HepG2 (cell line): ENCODE data around the gene TMEM50B. TPM values are rescaled to one million over a fixed set of nuclear protein-coding genes. Genes with fewer than 3 reads are reported as not detected.

ENCODE experiments used
- ESRRA ChIP-seq: sonication (generic); formaldehyde crosslinking; IDR thresholded peaks from 2 replicates; pipeline ENCODE4 v1.5.1; 2020; ENCODE audit warnings: mild to moderate bottlenecking, low read depth, missing genetic modification reagents
- MNT ChIP-seq: fragments of 450-650 bp; IDR thresholded peaks from 2 replicates; pipeline ENCODE4 v1.6.1; 2016
- STAT5B ChIP-seq: sonication (generic); formaldehyde crosslinking; IDR thresholded peaks from 2 replicates; pipeline ENCODE4 v1.4.0; 2020; ENCODE audit warnings: missing genetic modification reagents
- TAF1 ChIP-seq: sonication (generic); formaldehyde crosslinking; IDR thresholded peaks from 2 replicates; pipeline ENCODE4 v1.4.0; 2020; ENCODE audit warnings: missing genetic modification reagents
- ZBTB20 ChIP-seq: sonication (generic); formaldehyde crosslinking; IDR thresholded peaks from 2 replicates; pipeline ENCODE4 v1.8.1; 2023; ENCODE audit warnings: missing genetic modification reagents, low read depth, mild to moderate bottlenecking, borderline replicate concordance
- ZFP36L2 ChIP-seq: sonication (generic); formaldehyde crosslinking; IDR thresholded peaks from 2 replicates; pipeline ENCODE4 v1.4.0; 2020; ENCODE audit warnings: missing genetic modification reagents
- ZNF101 ChIP-seq: sonication (generic); formaldehyde crosslinking; IDR thresholded peaks from 2 replicates; pipeline ENCODE4 v1.4.0; 2020; ENCODE audit warnings: mild to moderate bottlenecking, low read depth, missing genetic modification reagents, borderline replicate concordance
- ZNF318 ChIP-seq: sonication (generic); formaldehyde crosslinking; IDR thresholded peaks from 2 replicates; pipeline ENCODE4 v1.4.0; 2020; ENCODE audit warnings: mild to moderate bottlenecking, missing genetic modification reagents
- ZNF597 ChIP-seq: sonication (generic); formaldehyde crosslinking; IDR thresholded peaks from 2 replicates; pipeline ENCODE4 v1.5.0; 2020; ENCODE audit warnings: missing genetic modification reagents
- ZNF609 ChIP-seq: sonication (generic); formaldehyde crosslinking; IDR thresholded peaks from 2 replicates; pipeline ENCODE4 v1.4.0; 2020; ENCODE audit warnings: mild to moderate bottlenecking, missing genetic modification reagents, borderline replicate concordance
- ZNF704 ChIP-seq: sonication (generic); formaldehyde crosslinking; IDR thresholded peaks from 2 replicates; pipeline ENCODE4 v1.8.1; 2023; ENCODE audit warnings: mild to moderate bottlenecking, inconsistent platforms, moderate library complexity, missing genetic modification reagents, borderline replicate concordance
- polyA plus RNA-seq, 8 experiments: library from polyadenylated mRNA; depleted of rRNA in 3 of 8; stranded (reverse) in 7 of 8; unstranded in 1 of 8; fragments of >200 nt; fragmentation: Illumina TruSeq in 4 of 8; extraction: Trizol in 4 of 8; gene quantifications; 2 replicates each; pipeline versions ENCODE4 v1.2.1 to v1.2.3, GENCODE V29; 2011 to 2016; ENCODE audit warnings: low read depth in 4 of 8, missing spikeins in 1 of 8, mixed read lengths in 1 of 8; ENCODE audit not compliant: insufficient read depth in 1 of 8
- total RNA-seq, 5 experiments: library from RNA; depleted of rRNA; stranded (reverse); fragments of >200 nt; fragmentation: Illumina TruSeq; extraction: Trizol; gene quantifications; 2 replicates each; pipeline ENCODE4 v1.2.3, GENCODE V29; 2016; ENCODE audit warnings: low read depth in 1 of 5

The TMEM50B gene
- total and polyA plus RNA-seq, 2 of the 13 experiments (the other 11 are each of a cell fraction or from before 2014, with no cell fraction given) = 29.9 to 46.3 TPM

- no peak for TF ChIP-seq ESRRA
- no peak for TF ChIP-seq ZFP36L2 (CRISPR knock-in tag)
- no peak for TF ChIP-seq ZNF101 (CRISPR knock-in tag)
- TF ChIP-seq ZBTB20 (CRISPR knock-in tag) = peak; percentile 68; the same call in 1 of the 2 replicates
- TF ChIP-seq ZNF318 = no peak
- TF ChIP-seq MNT = no peak
- peak; percentile 47 for TF ChIP-seq ZNF609 (CRISPR knock-in tag)
- no peak for TF ChIP-seq ZNF704 (CRISPR knock-in tag)
- no peak for TF ChIP-seq ZNF597 (CRISPR knock-in tag)
- peak; percentile 31; the same call in 1 of the 2 replicates for TF ChIP-seq TAF1 (CRISPR knock-in tag)
- TF ChIP-seq STAT5B = no peak; the same call in 1 of the 2 replicates
Measured at GRCh38 chr21:33412832-33413519, 66.8 kb downstream of the TMEM50B start (continued).
